Measurements from ENCODE around the gene OVCH2.

The OVCH2 gene

DNA sequence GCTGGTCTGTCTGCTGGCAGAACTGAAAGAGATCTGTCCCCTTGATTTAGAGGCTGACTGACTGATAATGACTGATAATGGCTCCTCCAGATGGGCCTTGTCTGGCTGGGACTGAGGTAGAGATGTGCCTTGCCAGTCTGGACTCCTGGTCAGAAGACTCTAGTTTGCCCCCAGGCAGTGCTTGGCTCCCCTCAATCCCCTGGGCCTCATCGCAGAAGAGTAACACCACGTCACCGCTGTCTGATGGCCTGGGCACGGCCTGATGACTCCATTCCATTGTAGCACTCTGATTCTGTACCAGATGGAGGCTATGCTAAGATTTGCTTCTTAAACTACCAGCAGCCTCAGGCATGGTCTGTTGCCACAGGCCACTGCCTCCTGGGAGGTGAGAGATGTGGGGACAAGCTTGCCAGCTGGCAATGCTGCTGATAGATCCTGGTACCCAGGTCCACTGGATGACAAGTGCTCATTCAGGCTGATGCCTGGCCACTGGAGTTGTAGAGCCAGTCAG, 52.0 kb downstream of the OVCH2 start:
- Histone ChIP-seq H4K20me1 (ENCODE audit: control insufficient read depth, insufficient read depth, low read depth, low read length) (no peaks in the 10 kb centered on the region), H3K4me1 (ENCODE audit: control insufficient read depth, low read length) (no peaks in the 10 kb centered on the region), H3F3A (ENCODE audit: control insufficient read depth, insufficient read depth) (no peaks in the 10 kb centered on the region), H3K9me2 (replicated peaks; ENCODE audit: control insufficient read depth, low read length) (no peaks in the 10 kb centered on the region), H3K36me3 (ENCODE audit: control insufficient read depth, low read length) (peaks cover 15% of the 10 kb centered on the region; the same call in 1 of the 2 replicates), H3K9me3 (ENCODE audit: control insufficient read depth, insufficient read depth, low read length) (no peaks in the 10 kb centered on the region), H3K27ac (ENCODE audit: low read depth, low read length) (no peak overlapping the region), H3K4me2 (ENCODE audit: low read length) (no peak overlapping the region), H3K4me3 (ENCODE audit: low read length) (no peak overlapping the region), H3K79me2 (ENCODE audit: control insufficient read depth, low read length) (no peaks in the 10 kb centered on the region), H3K27me3 (ENCODE audit: control insufficient read depth, low read length) (no peaks in the 10 kb centered on the region)
- no peak for TF ChIP-seq EZH2phosphoT487 (IDR thresholded peaks at IDR 0.05; ENCODE audit: borderline replicate concordance, low read length)
- TF ChIP-seq, protein P1, sequence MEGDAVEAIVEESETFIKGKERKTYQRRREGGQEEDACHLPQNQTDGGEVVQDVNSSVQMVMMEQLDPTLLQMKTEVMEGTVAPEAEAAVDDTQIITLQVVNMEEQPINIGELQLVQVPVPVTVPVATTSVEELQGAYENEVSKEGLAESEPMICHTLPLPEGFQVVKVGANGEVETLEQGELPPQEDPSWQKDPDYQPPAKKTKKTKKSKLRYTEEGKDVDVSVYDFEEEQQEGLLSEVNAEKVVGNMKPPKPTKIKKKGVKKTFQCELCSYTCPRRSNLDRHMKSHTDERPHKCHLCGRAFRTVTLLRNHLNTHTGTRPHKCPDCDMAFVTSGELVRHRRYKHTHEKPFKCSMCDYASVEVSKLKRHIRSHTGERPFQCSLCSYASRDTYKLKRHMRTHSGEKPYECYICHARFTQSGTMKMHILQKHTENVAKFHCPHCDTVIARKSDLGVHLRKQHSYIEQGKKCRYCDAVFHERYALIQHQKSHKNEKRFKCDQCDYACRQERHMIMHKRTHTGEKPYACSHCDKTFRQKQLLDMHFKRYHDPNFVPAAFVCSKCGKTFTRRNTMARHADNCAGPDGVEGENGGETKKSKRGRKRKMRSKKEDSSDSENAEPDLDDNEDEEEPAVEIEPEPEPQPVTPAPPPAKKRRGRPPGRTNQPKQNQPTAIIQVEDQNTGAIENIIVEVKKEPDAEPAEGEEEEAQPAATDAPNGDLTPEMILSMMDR (IDR thresholded peaks at IDR 0.05; ENCODE audit: low read depth, low read length, poor library complexity, severe bottlenecking) = no peak

DNA sequence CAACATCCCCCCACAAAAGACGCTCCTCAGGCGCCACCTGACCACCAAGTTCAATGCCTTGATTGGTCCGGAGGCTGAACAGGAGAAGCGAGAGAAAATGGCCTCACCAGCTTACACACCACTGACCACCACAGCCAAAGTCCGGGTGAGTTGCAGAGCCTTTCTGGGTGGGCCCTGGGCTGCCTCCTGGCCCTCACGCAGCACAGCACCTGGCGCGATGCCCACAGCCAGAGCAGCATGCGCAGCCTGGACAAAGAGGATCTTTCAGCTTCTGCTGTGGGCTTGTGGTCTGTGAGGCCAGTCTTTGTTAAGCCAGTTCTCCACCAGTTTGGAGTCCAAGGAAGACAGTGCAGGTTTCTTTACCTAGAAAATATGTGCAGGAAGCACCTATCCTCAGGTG, 54.6 kb downstream of the OVCH2 start:
- Histone ChIP-seq H3K79me2 (ENCODE audit: control insufficient read depth, low read length) (no peaks in the 10 kb centered on the region), H3K4me3 (ENCODE audit: low read length) (no peak overlapping the region), H3K9me3 (ENCODE audit: control insufficient read depth, insufficient read depth, low read length) (no peaks in the 10 kb centered on the region), H3K27me3 (ENCODE audit: control insufficient read depth, low read length) (no peaks in the 10 kb centered on the region), H3K4me1 (ENCODE audit: control insufficient read depth, low read length) (no peaks in the 10 kb centered on the region), H3K27ac (ENCODE audit: low read depth, low read length) (no peak overlapping the region), H3F3A (ENCODE audit: control insufficient read depth, insufficient read depth) (no peaks in the 10 kb centered on the region), H3K4me2 (ENCODE audit: low read length) (no peak overlapping the region), H4K20me1 (ENCODE audit: control insufficient read depth, insufficient read depth, low read depth, low read length) (no peaks in the 10 kb centered on the region), H3K36me3 (ENCODE audit: control insufficient read depth, low read length) (peaks cover 20% of the 10 kb centered on the region; the same call in 1 of the 2 replicates), H3K9me2 (replicated peaks; ENCODE audit: control insufficient read depth, low read length) (no peaks in the 10 kb centered on the region)
- TF ChIP-seq, protein P1 (IDR thresholded peaks at IDR 0.05; ENCODE audit: low read depth, low read length, poor library complexity, severe bottlenecking) = no peak
- TF ChIP-seq EZH2phosphoT487 (IDR thresholded peaks at IDR 0.05; ENCODE audit: borderline replicate concordance, low read length) = no peak

DNA sequence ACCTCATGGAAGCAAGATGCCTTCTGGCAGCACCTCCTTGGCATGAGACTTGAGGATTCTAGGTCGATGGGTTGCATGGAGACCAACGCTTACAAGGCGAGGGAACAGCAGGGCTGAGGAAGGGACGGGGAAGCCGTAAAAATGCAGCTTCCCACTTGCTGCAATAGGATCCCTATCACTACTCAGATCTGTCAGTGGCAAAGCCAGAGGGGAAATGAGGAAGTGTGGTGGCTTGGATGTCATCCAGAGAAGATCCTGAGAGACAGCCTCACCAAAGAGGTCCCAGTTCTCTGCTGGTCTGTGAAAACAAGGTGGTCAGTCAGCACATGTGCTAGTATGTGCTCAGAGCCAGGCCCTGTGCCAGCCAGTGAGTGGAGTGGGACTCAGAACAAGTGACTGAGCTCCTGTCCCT, 55.1 kb downstream of the OVCH2 start:
- Histone ChIP-seq H3K36me3 (ENCODE audit: control insufficient read depth, low read length) (peaks cover 20% of the 10 kb centered on the region; the same call in 1 of the 2 replicates), H3K27me3 (ENCODE audit: control insufficient read depth, low read length) (no peaks in the 10 kb centered on the region), H3K4me3 (ENCODE audit: low read length) (no peak overlapping the region), H4K20me1 (ENCODE audit: control insufficient read depth, insufficient read depth, low read depth, low read length) (no peaks in the 10 kb centered on the region), H3K27ac (ENCODE audit: low read depth, low read length) (no peak overlapping the region), H3K9me2 (replicated peaks; ENCODE audit: control insufficient read depth, low read length) (no peaks in the 10 kb centered on the region), H3K4me1 (ENCODE audit: control insufficient read depth, low read length) (no peaks in the 10 kb centered on the region), H3K79me2 (ENCODE audit: control insufficient read depth, low read length) (no peaks in the 10 kb centered on the region), H3F3A (ENCODE audit: control insufficient read depth, insufficient read depth) (no peaks in the 10 kb centered on the region), H3K4me2 (ENCODE audit: low read length) (no peak overlapping the region), H3K9me3 (ENCODE audit: control insufficient read depth, insufficient read depth, low read length) (no peaks in the 10 kb centered on the region)
- TF ChIP-seq, protein P1 (IDR thresholded peaks at IDR 0.05; ENCODE audit: low read depth, low read length, poor library complexity, severe bottlenecking) = no peak
- no peak for TF ChIP-seq EZH2phosphoT487 (IDR thresholded peaks at IDR 0.05; ENCODE audit: borderline replicate concordance, low read length)
